Embryonic facial prominence (tissue), 1 donor: ENCODE measurements around the gene AMIGO3.

Experiments used
- DNase-seq: peaks from one replicate; pipeline ENCODE4 v3.0.0-alpha.2; 2016; ENCODE audit errors: extremely low spot score

Gene AMIGO3

GRCh38 chr3:49668861-49669260 is 50.6 kb downstream of the AMIGO3 start:
- DNase-seq: no peak

- no peak for DNase-seq
Measured at GRCh38 chr3:49668414-49668797, 51.1 kb downstream of the AMIGO3 start.

DNA sequence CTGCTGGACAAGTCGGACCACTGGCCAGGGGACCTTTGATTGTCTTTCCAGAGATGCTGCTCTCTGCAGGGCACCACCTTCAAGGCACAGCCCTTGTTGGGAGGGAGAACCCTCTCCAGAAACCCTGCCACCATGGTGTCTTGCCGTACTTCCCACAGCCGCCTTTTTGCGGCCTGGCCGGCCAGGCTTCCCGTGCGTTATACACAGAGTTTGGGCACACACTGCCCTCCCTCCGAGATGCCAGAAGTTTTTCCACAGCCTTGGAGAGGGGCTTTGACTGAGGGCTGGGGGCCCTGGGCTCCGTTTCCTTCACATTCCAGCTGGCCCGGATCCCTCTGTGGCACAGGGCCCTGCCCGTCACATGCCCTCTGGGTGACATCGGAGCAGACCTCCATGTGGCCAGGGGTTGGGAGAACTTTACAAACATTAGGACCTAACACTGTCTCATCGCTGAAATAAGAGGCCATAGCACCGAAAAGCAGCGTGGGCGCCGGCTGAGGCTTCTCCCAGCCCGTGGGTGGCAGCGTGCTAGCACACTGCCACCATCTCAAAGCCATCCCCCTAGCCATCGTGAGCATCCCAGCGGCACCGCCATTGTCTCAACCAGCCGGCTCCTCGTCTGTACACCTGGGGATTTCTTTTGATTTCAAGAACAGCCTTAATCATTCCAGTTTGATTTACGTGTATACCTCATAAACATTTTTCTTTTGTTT is 51.6 kb downstream of the AMIGO3 start:
- DNase-seq: no peak
